Colon (tissue), 2 donors: ENCODE data around the gene HS6ST2.

Experiments used
- FAIRE-seq: peaks from 2 replicates; lab custom pipeline; 2012; peaks lifted over from hg19 to GRCh38; lab: Jason Lieb, UNC
- donor health status: control.
- donor health status: control.

Gene HS6ST2

DNA sequence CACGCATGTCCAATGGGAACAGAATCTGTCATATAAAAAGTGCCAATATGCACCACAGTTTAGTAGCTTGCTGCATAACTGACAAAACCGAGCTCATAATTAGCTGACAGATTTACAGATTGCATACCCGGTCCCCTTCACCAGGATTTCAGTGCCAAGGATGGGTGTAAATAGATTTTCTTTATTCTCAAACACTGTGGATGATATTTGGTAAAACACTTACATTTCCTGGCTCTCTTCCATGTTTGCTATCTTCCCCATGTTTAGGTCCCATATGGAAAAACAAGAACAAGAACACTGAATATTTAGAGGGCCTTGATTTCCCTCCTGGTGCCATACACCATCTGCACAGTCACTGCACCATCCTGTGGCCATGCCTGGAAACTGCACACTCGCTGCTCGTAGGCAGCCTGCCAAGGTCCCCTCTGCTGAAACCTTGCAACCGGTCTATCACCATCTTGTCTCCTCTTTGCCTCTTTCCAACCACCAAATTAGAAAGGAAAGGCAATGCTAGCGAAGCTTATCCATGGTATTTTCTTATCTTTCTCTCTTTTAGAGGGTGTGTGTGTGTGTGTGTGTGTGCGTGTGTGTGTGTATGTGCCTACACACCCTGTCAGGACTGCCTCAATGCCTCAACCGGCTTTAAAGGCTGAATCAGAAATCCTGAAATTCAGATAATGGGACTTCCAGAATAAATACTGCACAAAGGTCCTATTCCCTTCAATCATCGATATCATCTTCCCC is 345.4 kb downstream of the HS6ST2 start:
- no peak for FAIRE-seq

- FAIRE-seq, result no peak
These were observed 347.9 kb downstream of the HS6ST2 start for GRCh38 chrX:132610536-132610935.

- FAIRE-seq, result no peak
These were observed 349.0 kb downstream of the HS6ST2 start for GRCh38 chrX:132609362-132609848.

- FAIRE-seq, result no peak
These were observed 354.6 kb downstream of the HS6ST2 start for GRCh38 chrX:132603700-132604286.

GRCh38 chrX:132602701-132603100 is 355.7 kb downstream of the HS6ST2 start:
- no peak for FAIRE-seq

DNA sequence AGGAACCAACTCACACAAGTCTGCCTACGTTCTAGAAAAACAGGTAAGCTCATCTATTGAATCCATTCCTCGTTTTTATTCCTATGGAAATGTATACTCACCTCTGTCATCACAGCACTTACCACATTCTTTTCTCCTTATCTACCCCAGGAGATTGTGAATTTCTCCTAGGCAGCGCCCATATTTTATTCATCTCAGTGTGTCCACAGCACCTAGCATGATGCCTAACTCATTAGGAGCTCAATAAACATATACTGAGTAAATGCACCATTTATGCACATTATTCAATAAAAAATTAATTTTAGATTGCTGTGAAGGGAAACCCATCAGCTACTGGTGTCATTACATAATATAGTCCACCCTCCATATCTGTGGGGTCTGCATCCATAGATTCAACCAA is 363.4 kb downstream of the HS6ST2 start:
- no peak for FAIRE-seq

DNA sequence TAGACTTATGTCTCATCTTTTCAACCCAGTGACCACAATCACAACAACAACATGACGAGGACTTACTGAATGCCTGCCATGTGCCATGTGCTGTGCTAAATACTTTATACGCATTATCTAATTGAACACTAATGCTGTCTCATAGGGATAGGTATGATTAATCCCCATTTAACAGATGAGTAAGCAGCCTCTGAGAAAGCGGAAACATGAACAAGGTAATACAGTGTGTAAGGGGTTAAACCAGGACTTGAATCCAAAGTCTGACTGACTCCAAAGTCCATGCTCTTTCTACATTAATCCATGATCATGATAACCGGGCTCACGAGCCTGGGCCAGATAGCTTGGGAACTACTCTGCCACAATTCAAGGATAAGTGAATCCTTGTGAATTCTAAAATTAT is 364.3 kb downstream of the HS6ST2 start:
- FAIRE-seq, result no peak

DNA sequence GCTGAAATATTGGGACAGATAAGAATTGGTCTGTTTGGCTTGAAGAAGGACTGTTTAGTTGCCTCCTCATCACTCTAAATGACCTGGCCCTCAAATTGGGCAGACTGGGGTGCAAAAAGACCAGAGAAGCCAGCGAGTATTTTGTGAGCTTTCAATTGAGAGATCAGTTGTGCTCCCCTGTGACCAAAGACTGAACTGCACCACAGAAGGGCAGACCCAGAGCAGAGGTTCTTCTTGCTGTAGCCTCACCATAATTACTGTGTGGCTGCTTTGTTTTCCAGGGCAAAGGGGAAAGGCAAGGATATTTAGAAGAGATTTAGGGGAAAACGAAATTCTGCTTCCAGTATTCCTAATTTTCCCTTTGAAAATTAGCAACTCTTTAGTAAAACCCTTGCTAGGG is 365.5 kb downstream of the HS6ST2 start:
- peak; percentile 24 for FAIRE-seq

GRCh38 chrX:132591719-132592275 is 366.6 kb downstream of the HS6ST2 start:
- FAIRE-seq, result no peak

GRCh38 chrX:132590350-132591026 is 367.9 kb downstream of the HS6ST2 start:
- no peak for FAIRE-seq

DNA sequence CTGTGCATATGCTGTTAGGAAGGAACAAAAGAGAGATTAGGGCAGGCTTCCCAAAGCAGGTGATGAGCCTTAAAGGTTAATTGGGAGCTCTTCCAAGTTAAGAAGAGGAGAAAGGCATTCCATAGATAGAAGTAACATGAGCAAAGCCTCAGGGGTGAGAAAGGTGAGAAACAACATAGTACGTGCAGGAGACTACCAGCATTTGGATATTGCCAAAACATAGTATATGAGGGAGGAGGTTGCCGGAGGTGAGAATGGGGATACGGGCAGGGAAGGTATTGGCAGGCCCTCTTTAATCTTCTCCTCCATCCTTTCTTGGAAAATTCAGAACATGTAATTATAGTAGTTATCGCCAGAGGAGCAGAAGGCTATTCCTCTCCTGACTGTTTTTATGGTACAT is 373.5 kb downstream of the HS6ST2 start:
- FAIRE-seq, result no peak

GRCh38 chrX:132576939-132577338 is 381.5 kb downstream of the HS6ST2 start:
- FAIRE-seq, result peak; percentile 75
